HG03342 (cell line): ENCODE measurements around the gene KIR2DL1.
"Not testable (repeated sequence)": the region's sequence is repeated elsewhere in the genome, so short reads cannot be mapped to it uniquely, and the experiment has no call there.

Source experiments
- ATAC-seq: cut with Tn5 transposase; IDR thresholded peaks from one replicate; pipeline ENCODE4 v1.9.1; 2021; ENCODE audit warnings: mild to moderate bottlenecking, moderate library complexity; ENCODE audit not compliant: unreplicated experiment

Gene KIR2DL1

DNA sequence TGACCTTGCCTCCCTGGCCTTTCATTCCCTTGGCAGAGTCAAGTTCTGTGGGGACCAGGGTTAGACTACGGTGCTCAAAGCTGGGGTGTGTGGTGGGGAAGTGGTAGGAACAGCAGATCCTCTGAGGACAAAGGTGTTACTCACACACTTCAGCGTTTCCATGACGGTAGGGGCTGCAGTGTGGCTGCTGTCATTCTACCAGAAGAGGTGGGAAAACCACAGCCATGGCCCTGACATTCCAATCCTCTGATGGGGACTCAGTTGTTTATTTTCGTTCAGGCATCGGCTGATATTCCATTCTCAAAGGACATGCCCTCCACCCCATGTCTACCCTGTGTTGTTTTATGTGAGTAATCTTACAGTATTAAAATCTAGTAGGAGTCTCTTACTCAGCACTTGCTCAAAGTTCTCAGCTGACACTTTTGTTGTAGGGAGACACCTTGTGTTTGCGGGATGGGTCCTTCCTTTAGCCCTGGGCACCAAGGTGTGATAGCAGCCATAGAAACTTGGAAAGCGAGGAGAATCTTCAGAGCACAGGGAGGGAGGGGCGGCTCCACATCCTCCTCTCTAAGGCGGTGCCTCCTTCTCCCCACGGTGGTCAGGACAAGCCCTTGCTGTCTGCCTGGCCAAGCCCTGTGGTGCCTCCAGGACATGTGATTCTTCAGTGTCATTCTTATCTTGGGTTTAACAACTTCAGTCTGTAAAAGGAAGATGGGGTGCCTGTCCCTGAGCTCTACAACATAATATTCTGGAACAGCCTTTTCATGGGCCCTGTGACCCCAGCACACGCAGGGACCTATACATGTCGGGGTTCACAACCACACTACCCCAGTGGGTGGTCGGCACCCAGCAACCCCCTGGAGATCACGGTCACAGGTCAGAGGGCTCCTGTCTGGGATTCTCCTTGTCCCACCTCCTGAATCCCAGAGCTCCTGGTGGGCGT is 1.7 kb downstream of the KIR2DL1 start:
- not testable (repeated sequence) for ATAC-seq

DNA sequence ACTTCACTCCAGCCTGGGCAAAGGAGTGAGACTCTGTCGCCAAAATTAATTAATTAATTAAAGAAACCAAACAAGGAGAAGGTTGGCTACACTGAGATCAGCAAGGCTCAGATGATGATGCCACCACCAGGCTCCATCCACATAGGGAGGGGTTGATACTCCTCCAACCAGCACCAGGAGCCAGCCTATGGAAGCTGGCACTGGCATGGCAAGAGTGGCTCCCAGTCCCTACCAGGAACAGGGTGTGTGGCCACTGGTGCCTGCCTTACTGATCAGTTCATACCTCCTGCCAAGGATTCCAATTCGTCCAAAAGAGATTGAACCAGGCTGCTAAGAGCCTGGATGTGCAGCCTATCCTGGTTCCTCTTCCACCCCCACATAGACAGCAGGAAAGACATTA is 3.1 kb downstream of the KIR2DL1 start:
- ATAC-seq = not testable (repeated sequence)

DNA sequence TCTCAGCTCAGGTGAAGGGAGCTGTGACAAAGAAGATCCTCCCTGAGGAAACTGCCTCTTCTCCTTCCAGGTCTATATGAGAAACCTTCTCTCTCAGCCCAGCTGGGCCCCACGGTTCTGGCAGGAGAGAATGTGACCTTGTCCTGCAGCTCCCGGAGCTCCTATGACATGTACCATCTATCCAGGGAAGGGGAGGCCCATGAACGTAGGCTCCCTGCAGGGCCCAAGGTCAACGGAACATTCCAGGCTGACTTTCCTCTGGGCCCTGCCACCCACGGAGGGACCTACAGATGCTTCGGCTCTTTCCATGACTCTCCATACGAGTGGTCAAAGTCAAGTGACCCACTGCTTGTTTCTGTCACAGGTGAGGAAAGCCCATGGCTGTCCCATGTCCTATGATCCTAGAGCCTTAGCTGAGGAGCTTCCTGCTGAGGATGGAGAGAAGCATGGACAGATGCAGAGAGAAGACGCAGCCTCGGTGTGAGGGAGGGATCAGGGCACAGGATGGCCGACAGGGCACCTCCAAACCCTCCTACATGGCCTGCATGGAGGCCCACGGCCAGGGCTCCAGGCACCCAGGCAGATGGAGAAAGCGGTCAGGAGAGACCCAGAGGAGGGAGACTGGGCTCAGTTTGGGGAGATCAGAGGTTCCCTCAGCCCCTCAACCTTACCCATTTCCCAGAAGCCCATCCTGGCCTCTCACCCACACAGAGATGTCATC is 5.7 kb downstream of the KIR2DL1 start:
- ATAC-seq = not testable (repeated sequence)

DNA sequence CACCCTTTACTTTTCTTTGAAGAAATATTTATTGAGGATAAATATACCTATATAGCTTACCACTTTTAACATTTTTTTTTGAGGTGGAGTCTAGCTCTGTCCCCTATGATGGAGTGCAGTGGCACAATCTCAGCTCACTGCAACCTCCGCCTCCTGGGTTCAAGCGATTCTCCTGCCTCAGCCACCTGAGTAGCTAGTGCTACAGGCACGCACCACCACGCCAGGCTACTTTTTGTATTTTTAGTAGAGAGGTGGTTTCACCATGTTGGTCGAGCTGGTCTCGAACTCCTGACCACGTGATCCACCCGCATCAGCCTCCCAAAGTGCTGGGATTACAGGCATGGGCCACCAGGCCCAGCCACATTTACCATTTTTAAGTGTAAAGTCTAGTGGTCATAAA is 6.2 kb downstream of the KIR2DL1 start:
- not testable (repeated sequence) for ATAC-seq

DNA sequence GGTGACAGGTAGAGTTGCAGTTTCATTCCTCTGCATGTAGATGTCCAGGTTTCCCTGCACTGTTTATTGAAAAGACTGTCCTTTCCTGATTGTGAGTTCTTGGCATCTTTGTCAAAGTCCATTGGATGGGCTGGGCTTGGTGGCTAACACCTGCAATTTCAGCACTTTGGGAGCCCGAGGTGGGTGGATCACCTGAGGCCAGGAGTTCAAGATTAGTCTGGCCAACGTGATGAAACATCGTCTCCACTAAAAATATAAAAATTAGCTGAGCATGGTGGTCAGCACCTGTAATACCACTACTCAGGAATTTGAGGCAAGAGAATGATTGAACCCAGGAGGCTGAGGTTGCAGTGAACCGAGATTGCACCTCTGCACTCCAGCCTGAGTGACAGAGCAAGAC is 8.3 kb downstream of the KIR2DL1 start:
- not testable (repeated sequence) for ATAC-seq

DNA sequence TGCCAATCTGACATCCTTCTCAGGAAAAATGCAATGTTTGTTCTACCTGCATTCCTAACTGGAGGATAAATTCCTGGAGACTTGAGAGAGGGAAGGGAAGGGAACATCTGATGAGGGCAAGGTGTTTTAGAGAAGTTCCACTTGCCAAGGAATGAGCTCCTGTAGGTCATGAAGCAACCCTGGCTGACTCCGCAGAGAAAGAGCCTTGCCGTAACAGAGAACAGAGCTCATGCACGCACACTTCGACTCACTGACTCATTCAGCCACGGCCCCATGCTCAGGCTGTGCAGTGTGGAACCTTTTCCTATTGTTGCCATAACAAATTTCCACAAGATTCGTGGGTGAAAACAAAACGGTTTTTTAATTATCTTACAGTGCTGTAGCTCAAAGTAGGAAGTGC is 9.3 kb downstream of the KIR2DL1 start:
- ATAC-seq = not testable (repeated sequence)

DNA sequence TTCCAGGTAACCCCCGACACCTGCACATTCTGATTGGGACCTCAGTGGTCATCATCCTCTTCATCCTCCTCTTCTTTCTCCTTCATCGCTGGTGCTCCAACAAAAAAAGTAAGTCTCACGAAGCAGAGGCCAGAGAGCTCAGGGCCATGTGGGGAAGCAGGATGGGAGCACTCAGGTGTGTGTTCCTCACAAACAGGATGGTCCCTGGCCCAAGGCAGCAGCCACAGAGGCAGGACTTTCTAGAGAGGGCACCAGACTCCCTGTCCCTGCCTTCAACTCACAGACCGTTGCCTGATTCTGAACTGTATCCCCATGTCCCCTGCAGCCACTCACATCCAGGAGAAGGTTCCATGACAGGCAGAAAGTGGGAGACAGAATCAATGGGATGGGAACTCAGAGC is 13.3 kb downstream of the KIR2DL1 start:
- ATAC-seq = not testable (repeated sequence)

DNA sequence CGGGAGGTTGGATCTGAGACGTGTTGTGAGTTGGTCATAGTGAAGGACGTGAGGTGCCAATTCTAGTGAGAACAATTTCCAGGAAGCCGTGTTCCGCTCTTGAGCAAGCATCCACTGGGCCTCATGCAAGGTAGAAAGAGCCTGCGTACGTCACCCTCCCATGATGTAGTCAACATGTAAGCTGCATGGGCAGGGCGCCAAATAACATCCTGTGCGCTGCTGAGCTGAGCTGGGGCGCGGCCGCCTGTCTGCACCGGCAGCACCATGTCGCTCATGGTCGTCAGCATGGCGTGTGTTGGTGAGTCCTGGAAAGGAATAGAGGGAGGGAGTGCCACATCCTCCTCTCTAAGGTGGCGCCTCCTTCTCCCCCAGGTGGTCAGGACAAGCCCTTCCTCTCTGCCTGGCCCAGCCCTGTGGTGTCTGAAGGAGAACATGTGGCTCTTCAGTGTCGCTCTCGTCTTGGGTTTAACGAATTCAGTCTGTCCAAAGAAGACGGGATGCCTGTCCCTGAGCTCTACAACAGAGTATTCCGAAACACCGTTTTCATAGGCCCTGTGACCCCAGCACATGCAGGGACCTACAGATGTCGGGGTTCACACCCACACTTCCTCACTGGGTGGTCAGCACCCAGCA is 16.6 kb downstream of the KIR2DL1 start:
- ATAC-seq = not testable (repeated sequence)

DNA sequence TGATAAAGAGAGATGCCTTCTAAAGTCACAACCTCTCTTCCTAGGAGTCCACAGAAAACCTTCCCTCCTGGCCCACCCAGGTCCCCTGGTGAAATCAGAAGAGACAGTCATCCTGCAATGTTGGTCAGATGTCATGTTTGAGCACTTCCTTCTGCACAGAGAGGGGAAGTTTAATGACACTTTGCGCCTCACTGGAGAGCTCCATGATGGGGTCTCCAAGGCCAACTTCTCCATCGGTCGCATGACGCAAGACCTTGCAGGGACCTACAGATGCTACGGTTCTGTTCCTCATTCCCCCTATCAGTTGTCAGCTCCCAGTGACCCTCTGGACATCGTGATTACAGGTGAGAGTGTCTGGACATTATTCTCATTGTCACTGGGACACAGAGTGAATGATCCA is 18.6 kb downstream of the KIR2DL1 start:
- ATAC-seq = not testable (repeated sequence)

DNA sequence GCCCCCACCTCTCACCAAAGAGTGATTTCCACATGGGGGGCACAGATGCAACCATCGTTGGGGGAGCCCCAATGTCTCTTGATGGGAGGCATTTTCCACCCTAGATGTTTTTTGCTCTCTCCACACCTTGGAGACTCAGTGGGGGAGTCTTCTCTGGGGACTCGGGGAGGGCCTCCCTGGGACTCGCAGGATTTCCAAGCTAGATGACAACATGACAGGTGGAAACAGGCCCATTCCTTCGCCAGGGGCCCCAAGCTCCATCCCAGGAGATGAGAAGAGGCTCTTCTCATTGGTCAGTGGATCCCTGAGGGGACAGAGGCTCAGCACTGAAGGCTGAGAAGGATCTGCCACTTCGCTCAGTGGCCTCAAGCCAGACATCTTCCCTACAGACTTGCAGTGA is 21.1 kb downstream of the KIR2DL1 start:
- no peak for ATAC-seq

DNA sequence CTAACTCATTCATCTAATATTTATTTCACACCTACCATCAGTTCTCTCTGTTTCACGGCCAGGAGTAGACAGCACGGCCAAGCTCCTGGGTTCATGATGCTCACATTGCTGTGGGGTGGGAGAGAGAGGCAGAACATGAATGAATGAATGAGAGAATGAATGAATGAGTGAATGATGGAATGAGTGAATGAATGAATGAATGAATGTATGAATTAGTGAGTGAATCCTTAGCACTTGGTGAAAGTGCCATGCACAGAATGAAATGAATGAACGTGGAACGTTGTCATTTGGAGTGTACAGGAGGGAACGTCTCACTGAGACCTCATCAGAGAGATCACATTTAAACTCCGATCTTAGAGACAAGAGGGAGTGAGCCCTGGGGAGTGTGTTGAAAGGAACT is 21.9 kb downstream of the KIR2DL1 start:
- no peak for ATAC-seq

DNA sequence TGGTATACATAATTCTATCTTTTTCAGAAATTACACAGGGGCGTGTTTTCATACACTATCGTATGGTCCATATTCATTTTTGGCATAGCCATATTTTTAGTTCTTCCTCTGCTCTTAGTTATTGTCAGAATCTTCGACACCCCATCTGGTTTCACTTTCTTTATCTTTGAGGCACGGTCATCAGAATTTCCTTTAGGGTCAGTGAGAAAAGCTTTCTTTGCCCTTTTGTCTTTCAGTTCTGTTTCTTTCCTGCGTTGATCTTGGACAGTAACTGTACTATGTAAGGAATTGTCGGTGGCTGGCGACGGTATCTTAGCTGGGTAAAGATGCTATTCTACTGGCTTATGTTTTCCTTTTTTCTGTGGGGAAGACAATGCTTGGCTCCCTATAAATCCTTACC is 23.2 kb downstream of the KIR2DL1 start:
- no peak for ATAC-seq

DNA sequence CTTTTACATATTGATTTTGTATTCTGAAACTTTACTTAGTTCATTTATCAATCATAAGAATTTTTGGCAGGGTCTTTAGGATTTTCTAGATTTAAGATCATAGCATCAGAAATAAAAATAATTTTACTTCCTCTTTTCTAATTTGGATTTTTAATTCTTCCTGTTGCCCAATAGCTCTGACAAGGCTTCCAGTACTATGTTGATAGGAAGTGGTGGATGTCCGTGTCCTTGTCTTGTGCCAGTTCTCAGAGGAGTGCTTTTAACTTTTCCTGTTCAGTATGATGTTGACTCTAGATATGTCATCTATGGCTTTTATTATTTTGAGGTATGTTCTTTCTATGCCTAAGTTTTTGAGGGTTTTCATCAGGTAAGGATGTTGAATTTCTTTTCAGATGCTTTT is 26.2 kb downstream of the KIR2DL1 start:
- ATAC-seq = no peak

DNA sequence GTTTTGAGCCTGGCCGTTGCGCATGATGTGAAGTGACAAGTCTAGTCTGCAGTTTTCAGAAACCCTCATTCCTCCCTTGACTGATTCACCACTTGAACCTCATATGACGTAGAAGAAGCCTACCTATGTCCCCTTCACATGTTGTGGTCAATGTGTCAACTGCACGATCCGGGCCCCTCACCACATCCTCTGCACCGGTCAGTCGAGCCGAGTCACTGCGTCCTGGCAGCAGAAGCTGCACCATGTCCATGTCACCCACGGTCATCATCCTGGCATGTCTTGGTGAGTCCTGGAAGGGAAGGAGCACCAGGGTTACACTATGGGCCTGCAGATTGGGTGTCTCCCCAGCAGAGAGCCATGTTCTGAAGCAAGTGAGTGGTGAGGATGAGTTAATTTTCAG is 33.8 kb downstream of the KIR2DL1 start, which contains the start of gene KIR2DL4:
KIR2DL4 (plus strand) TSS at position 201 of the 400 bp plus-strand sequence; CDS start at position 243, 42 bp downstream.
- ATAC-seq = no peak

DNA sequence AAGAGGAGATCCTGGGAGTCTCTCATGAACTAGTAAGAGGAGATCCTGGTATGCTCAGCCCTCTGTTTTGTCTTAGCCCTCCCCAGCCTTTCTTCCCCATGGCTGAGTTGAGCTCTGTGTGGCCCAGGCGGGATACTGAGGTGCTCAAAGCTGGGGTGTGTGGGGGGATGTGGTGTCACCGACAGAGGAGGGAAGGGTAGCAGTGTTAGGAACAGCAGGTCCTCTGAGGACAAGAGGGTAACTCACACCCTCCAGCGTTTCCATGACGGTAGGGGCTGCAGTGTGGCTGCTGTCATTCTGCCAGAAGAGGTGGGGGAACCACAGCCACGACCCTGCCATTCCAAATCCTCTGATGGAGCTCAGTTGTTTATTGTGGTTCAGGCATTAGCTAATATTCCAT is 34.5 kb downstream of the KIR2DL1 start:
- no peak for ATAC-seq

DNA sequence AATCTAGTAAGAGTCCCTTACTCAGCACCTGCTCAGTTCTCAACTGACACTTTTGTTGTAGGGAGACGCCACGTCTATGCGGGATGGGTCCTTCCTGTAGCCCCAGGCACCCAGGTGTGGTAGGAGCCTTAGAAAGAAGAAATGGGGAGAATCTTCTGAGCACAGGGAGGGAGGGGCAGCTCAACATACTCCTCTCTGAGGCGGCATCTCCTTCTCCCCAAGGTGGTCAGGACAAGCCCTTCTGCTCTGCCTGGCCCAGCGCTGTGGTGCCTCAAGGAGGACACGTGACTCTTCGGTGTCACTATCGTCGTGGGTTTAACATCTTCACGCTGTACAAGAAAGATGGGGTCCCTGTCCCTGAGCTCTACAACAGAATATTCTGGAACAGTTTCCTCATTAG is 35.0 kb downstream of the KIR2DL1 start:
- no peak for ATAC-seq

DNA sequence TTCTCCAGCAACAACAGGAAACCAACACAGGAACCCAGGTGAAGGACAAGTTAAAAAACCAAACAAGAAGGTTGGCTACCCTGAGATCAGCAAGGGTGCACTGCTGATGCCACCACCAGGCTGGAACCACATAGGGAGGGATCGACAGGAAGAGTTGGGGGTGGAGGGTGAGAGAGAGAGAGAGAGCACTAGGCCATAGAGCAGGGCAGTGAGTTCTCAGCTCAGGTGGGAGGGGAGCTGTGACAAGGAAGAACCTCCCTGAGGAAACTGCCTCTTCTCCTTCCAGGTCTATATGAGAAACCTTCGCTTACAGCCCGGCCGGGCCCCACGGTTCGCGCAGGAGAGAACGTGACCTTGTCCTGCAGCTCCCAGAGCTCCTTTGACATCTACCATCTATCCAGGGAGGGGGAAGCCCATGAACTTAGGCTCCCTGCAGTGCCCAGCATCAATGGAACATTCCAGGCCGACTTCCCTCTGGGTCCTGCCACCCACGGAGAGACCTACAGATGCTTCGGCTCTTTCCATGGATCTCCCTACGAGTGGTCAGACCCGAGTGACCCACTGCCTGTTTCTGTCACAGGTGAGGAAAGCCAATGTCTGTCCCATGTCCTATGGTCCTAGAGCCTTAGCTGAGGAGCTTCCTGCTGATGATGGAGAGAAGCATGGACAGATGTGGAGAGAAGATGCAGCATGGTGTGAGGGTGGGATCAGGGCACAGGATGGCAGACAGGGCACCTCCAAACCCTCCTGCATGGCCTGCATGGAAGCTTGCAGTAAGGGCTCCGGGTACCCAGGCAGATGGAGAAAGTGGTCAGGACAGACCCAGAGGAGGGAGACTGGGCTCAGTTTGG is 36.3 kb downstream of the KIR2DL1 start:
- no peak for ATAC-seq

DNA sequence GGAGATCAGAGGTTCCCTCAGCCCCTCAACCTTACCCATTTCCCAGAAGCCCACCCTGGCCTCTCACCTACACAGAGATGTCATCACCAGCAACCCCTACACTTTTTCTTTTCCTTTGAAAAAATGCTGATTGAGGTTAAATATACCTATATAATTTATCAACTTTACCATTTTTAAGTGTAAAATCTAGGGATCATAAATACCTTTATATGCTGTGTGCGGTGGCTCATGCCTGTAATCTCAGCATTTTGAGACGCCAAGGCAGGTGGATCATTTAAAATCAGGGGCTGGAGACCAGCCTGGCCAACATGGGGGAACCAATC is 36.9 kb downstream of the KIR2DL1 start:
- no peak for ATAC-seq

DNA sequence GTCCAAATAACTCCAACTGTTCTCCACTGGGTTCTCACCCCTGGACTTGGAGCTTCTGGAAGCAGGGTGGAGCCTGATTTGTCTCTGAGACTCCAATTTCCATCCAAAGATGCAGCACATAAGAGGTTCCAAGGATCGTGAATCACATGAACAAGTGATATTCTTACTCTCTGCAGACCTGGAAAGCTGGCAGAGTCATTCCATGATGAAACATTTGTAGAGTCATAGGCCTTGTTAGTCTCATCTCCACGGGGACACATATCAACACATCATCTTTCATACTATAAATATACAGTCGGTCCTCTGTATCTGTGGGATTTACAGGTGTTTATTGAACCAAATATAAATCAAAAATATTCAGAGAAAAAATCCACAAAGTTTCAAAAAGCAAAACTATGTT is 45.0 kb downstream of the KIR2DL1 start:
- not testable (repeated sequence) for ATAC-seq

DNA sequence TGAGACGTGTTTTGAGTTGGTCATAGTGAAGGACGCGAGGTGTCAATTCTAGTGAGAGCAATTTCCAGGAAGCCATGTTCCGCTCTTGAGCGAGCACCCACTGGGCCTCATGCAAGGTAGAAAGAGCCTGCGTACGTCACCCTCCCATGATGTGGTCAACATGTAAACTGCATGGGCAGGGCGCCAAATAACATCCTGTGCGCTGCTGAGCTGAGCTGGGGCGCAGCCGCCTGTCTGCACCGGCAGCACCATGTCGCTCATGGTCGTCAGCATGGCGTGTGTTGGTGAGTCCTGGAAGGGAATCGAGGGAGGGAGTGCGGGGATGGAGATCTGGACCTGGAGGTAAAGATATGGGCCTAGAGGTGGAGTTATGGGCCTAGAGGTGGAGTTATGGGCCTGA is 46.7 kb downstream of the KIR2DL1 start, which contains the start of gene KIR3DL1:
KIR3DL1 (plus strand) TSS at position 218 of the 400 bp plus-strand sequence.
- ATAC-seq = not testable (repeated sequence)
